ENCODE results near the gene ADAM23.

Gene ADAM23

GRCh38 chr2:206657087-206657486 is 213.8 kb downstream of the ADAM23 start:
- DNase-seq: no peak

GRCh38 chr2:206665251-206665650 is 221.9 kb downstream of the ADAM23 start:
- DNase-seq: no peak
